CD4-positive, CD25-positive, alpha-beta regulatory T cell (primary cell): Measurements from ENCODE around the gene KRT14. TPM values are rescaled to one million over a fixed set of nuclear protein-coding genes. Genes with fewer than 3 reads are reported as not detected.

ENCODE experiments used
- ATAC-seq, 2 donors: fragments of 150-1000 bp; cut with Tn5 transposase; one replicate each; pipeline ENCODE4 v1.10.0; 2021; ENCODE audit warnings: low read depth in 2 of 2, moderate number of reproducible peaks in 2 of 2, moderate library complexity in 1 of 2
- DNase-seq, 3 donors: peaks; one replicate each; pipeline versions ENCODE4 v3.0.0 to v3.0.0-alpha.2; 2012 to 2022; ENCODE audit warnings: mixed read lengths in 1 of 3
- H3K27ac ChIP-seq: one replicate; pipeline ENCODE4 v1.7.0; 2013; ENCODE audit warnings: mild to moderate bottlenecking, low read length; ENCODE audit not compliant: insufficient read depth, poor library complexity, severe bottlenecking
- H3K27me3 ChIP-seq: one replicate; pipeline ENCODE4 v1.7.0; 2013; ENCODE audit warnings: low read length; ENCODE audit not compliant: control insufficient read depth, insufficient read depth
- H3K36me3 ChIP-seq: one replicate; pipeline ENCODE4 v1.7.0; 2013; ENCODE audit warnings: mild to moderate bottlenecking, low read length, moderate library complexity; ENCODE audit not compliant: control insufficient read depth, insufficient read depth
- H3K4me1 ChIP-seq: 2 replicates; pipeline ENCODE4 v1.7.0; 2013; ENCODE audit warnings: mild to moderate bottlenecking, low read length; ENCODE audit not compliant: insufficient read depth, control insufficient read depth, poor library complexity, severe bottlenecking
- H3K4me3 ChIP-seq: one replicate; pipeline ENCODE4 v1.7.0; 2013; ENCODE audit warnings: low read depth, mild to moderate bottlenecking, low read length, moderate library complexity
- H3K9me3 ChIP-seq, 2 experiments: 1 replicate in 1 of 2; 2 replicates in 1 of 2; pipeline ENCODE4 v1.7.0; 2013; ENCODE audit warnings: low read length in 2 of 2, mild to moderate bottlenecking in 1 of 2, moderate library complexity in 1 of 2; ENCODE audit not compliant: control insufficient read depth in 2 of 2
- H3K27ac Mint-ChIP-seq, 3 donors: one replicate each; pipeline ENCODE4 v1.8.0; 2020 to 2022; ENCODE audit warnings: mild to moderate bottlenecking in 3 of 3, mixed read lengths in 3 of 3, moderate library complexity in 2 of 3
- H3K27me3 Mint-ChIP-seq: one replicate; pipeline ENCODE4 v1.8.0; 2022; ENCODE audit warnings: mild to moderate bottlenecking, mixed read lengths
- H3K36me3 Mint-ChIP-seq: one replicate; pipeline ENCODE4 v1.8.0; 2020; ENCODE audit warnings: mixed read lengths
- H3K4me1 Mint-ChIP-seq, 4 donors: one replicate each; pipeline ENCODE4 v1.8.0; 2020 to 2022; ENCODE audit warnings: mixed read lengths in 4 of 4, mild to moderate bottlenecking in 1 of 4
- H3K4me3 Mint-ChIP-seq, 4 donors: one replicate each; pipeline ENCODE4 v1.8.0; 2020 to 2022; ENCODE audit warnings: mild to moderate bottlenecking in 4 of 4, mixed read lengths in 4 of 4, moderate library complexity in 3 of 4
- H3K9me3 Mint-ChIP-seq, 7 donors: one replicate each; pipeline ENCODE4 v1.8.0; 2020 to 2022; ENCODE audit warnings: mixed read lengths in 7 of 7, mild to moderate bottlenecking in 3 of 7, moderate library complexity in 2 of 7
- polyA plus RNA-seq, 4 donors: library from polyadenylated mRNA; unstranded; fragments of 300-500 nt; fragmentation: Illumina TruSeq; gene quantifications; one replicate each; pipeline ENCODE4 v1.2.3, GENCODE V29; 2021
- total RNA-seq: library from RNA; stranded (reverse); gene quantifications from one replicate; pipeline ENCODE4 v1.2.3, GENCODE V29; 2022

The KRT14 gene
- total and polyA plus RNA-seq, 5 donors from 2014 or later: not detected

DNA sequence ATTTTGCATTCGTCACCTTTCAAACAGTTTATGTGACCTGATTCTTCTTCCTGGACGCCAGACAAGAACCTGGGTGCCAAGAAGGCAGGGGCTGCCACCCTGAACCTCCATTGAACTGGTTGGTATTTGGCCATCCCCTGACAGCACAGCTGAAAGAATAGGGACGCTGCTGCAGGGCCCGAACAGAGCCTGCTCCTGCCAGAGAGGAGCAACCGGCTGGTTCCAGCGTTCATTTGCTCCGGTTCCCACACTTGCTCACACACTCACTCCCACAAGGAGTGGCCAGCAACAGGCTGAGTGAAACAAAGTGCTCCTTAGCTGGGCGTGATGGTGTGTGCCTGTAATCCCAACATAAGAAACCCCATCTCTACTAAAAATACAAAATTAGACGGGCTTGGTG, 29.8 kb downstream of the KRT14 start:
- H3K27ac Mint-ChIP-seq: no peak overlapping the region
- Histone ChIP-seq H3K9me3 (no peaks in the 10 kb centered on the region), H3K4me3 (no peak overlapping the region), H3K27ac (no peak overlapping the region), H3K36me3 (no peaks in the 10 kb centered on the region), H3K4me1 (no peaks in the 10 kb centered on the region), H3K27me3 (peaks cover 16% of the 10 kb centered on the region)
- H3K4me3 Mint-ChIP-seq: no peak overlapping the region
- DNase-seq (no peak), ATAC-seq (no peak)
- peaks cover 36% of the 10 kb centered on the region for H3K27me3 Mint-ChIP-seq
- no peaks in the 10 kb centered on the region for H3K9me3 Mint-ChIP-seq
- H3K36me3 Mint-ChIP-seq: no peaks in the 10 kb centered on the region
- no peaks in the 10 kb centered on the region for H3K4me1 Mint-ChIP-seq

GRCh38 chr17:41556306-41556705, 30.4 kb downstream of the KRT14 start:
- Mint-ChIP-seq H3K27ac (no peak overlapping the region), H3K4me1 (no peaks in the 10 kb centered on the region), H3K4me3 (no peak overlapping the region), H3K9me3 (no peaks in the 10 kb centered on the region), H3K36me3 (no peaks in the 10 kb centered on the region), H3K27me3 (peaks cover 34% of the 10 kb centered on the region)
- no peak for ATAC-seq
- no peak overlapping the region for H3K4me3 ChIP-seq
- H3K27me3 ChIP-seq: peaks cover 16% of the 10 kb centered on the region
- no peaks in the 10 kb centered on the region for H3K36me3 ChIP-seq
- DNase-seq: no peak
- no peaks in the 10 kb centered on the region for H3K9me3 ChIP-seq
- no peaks in the 10 kb centered on the region for H3K4me1 ChIP-seq
- no peak overlapping the region for H3K27ac ChIP-seq

GRCh38 chr17:41555105-41555887, 31.4 kb downstream of the KRT14 start:
- H3K27ac ChIP-seq: no peak overlapping the region
- peaks cover 33% of the 10 kb centered on the region for H3K27me3 Mint-ChIP-seq
- no peak overlapping the region for H3K4me3 ChIP-seq
- DNase-seq (no peak), ATAC-seq (no peak)
- H3K36me3 Mint-ChIP-seq: no peaks in the 10 kb centered on the region
- H3K4me1 ChIP-seq: no peaks in the 10 kb centered on the region
- no peaks in the 10 kb centered on the region for H3K4me1 Mint-ChIP-seq
- H3K36me3 ChIP-seq: no peaks in the 10 kb centered on the region
- no peaks in the 10 kb centered on the region for H3K9me3 ChIP-seq
- peaks cover 11% of the 10 kb centered on the region for H3K27me3 ChIP-seq
- H3K9me3 Mint-ChIP-seq: no peaks in the 10 kb centered on the region
- no peak overlapping the region for H3K27ac Mint-ChIP-seq
- no peak overlapping the region for H3K4me3 Mint-ChIP-seq

DNA sequence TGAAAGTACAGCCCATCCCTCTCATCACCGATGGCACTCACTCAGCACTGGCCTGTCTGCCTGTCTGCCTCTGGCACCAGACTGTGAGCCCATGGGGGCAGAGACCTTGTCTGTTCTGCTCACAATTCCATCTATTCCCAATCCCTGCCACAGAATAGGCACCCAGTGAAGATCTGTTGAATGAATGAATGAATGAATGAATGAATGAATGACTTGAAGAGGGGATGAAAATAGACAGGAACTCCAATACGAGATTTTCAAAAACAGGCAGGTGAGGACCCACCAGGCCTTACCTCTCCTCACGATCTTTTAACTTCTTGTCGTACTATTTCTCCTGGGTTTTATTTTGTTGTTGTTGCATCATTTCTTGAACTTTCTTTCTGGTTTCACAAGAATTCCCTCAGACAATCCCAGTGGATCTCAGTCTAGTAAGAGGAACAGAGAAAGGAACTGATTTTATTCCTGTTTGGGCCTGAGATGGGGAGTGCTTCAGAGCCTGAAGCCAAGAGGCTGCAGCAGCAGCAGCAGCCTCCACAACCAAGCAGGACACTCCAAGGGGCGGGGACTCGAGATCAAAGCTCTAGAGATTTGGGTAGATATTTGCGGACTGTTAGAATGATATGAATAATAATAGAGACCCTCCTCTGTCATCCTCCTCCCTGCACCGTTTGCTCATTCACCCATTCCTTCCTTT, 32.6 kb downstream of the KRT14 start:
- peaks cover 3% of the 10 kb centered on the region for H3K4me1 ChIP-seq
- peaks cover 33% of the 10 kb centered on the region for H3K27me3 Mint-ChIP-seq
- H3K4me1 Mint-ChIP-seq: peaks cover 3 to 6% (median 5%) of the 10 kb centered on the region in 4 donors
- no peak overlapping the region for H3K27ac ChIP-seq
- no peaks in the 10 kb centered on the region for H3K9me3 Mint-ChIP-seq
- no peaks in the 10 kb centered on the region for H3K9me3 ChIP-seq
- DNase-seq (no peak), ATAC-seq (no peak)
- H3K4me3 ChIP-seq: no peak overlapping the region
- no peak overlapping the region for H3K27ac Mint-ChIP-seq
- H3K4me3 Mint-ChIP-seq: no peak overlapping the region
- no peaks in the 10 kb centered on the region for H3K36me3 Mint-ChIP-seq
- H3K27me3 ChIP-seq: peaks cover 6% of the 10 kb centered on the region
- no peaks in the 10 kb centered on the region for H3K36me3 ChIP-seq

DNA sequence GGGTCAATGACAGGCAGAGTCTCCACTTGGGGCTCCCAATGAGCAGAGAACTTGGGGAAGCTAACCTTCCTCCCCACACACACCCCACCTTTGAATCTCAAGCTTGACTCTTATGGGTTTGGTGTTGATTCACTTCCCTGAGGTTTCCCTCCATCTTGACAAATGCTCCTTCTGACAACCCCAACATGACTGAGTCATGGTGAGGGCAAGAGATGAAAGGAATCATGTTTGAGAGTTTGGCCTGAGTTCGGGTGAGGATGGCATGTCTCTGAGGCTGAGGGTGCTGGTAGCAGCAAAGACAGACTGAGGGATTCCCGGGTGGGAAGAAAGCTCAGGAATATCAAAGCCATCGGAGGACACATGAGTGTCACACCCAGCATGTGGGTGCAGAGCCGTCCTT, 33.5 kb downstream of the KRT14 start:
- no peak for DNase-seq
- peaks cover 2% of the 10 kb centered on the region for H3K27me3 ChIP-seq
- H3K4me1 ChIP-seq: peaks cover 12% of the 10 kb centered on the region
- Mint-ChIP-seq H3K27ac (no peak overlapping the region), H3K9me3 (no peaks in the 10 kb centered on the region), H3K4me3 (no peak overlapping the region), H3K36me3 (no peaks in the 10 kb centered on the region), H3K4me1 (peaks cover 3 to 10% (median 7%) of the 10 kb centered on the region in 4 donors), H3K27me3 (peaks cover 28% of the 10 kb centered on the region)
- no peak overlapping the region for H3K4me3 ChIP-seq
- no peak for ATAC-seq
- no peaks in the 10 kb centered on the region for H3K36me3 ChIP-seq
- H3K27ac ChIP-seq: no peak overlapping the region
- no peaks in the 10 kb centered on the region for H3K9me3 ChIP-seq

GRCh38 chr17:41552455-41552854, 34.2 kb downstream of the KRT14 start:
- H3K27me3 ChIP-seq: no peaks in the 10 kb centered on the region
- H3K9me3 ChIP-seq: no peaks in the 10 kb centered on the region
- Mint-ChIP-seq H3K36me3 (no peaks in the 10 kb centered on the region), H3K4me3 (no peak overlapping the region), H3K9me3 (no peaks in the 10 kb centered on the region), H3K27me3 (peaks cover 24% of the 10 kb centered on the region), H3K27ac (no peak overlapping the region), H3K4me1 (peaks cover 3 to 10% (median 7%) of the 10 kb centered on the region in 4 donors)
- H3K36me3 ChIP-seq: no peaks in the 10 kb centered on the region
- H3K27ac ChIP-seq: no peak overlapping the region
- no peak for DNase-seq
- ATAC-seq: no peak
- H3K4me1 ChIP-seq: peaks cover 12% of the 10 kb centered on the region
- no peak overlapping the region for H3K4me3 ChIP-seq

DNA sequence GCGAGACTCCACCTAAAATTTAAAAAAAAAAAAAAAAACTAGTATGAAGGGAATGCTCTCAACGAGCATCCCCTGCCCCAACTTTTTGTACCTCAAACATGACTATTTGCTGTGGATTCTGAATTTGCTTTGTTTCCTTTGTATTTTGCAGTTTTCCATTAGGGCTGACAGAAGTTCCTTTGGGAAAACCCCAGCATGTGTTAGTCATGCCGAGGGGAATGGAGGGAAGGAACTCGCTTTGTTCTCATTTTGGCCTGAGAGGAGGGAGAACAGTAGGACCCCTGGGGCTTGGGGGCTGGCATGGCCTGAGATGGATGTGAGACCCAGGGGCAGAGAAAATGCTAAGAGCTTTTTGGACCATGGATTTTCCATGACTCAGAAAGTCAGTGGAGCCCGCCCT, 35.3 kb downstream of the KRT14 start:
- Mint-ChIP-seq H3K9me3 (peaks cover 0 to 3% (median 0%) of the 10 kb centered on the region in 7 donors), H3K27ac (no peak overlapping the region), H3K4me3 (no peak overlapping the region), H3K4me1 (peaks cover 3 to 10% (median 7%) of the 10 kb centered on the region in 4 donors), H3K27me3 (peaks cover 20% of the 10 kb centered on the region), H3K36me3 (peaks cover 3% of the 10 kb centered on the region)
- ATAC-seq (no peak), DNase-seq (no peak)
- Histone ChIP-seq H3K4me3 (no peak overlapping the region), H3K27me3 (no peaks in the 10 kb centered on the region), H3K27ac (no peak overlapping the region), H3K36me3 (no peaks in the 10 kb centered on the region), H3K9me3 (no peaks in the 10 kb centered on the region), H3K4me1 (peaks cover 12% of the 10 kb centered on the region)
